HL-60 (cell line): ENCODE data around the gene CFAP74.

ENCODE experiments used
- DNase-seq, 2 experiments: peaks; one replicate each; pipeline ENCODE4 v3.0.0-alpha.2; 2010 to 2020; ENCODE audit warnings: low read depth in 1 of 2, low spot score in 1 of 2
- H3K27ac ChIP-seq: fragments of 250-450 bp; sonication (Bioruptor Pico); replicated peaks from 2 replicates; pipeline ENCODE4 v1.5.1; 2020; ENCODE audit warnings: mild to moderate bottlenecking, moderate library complexity
- H3K27me3 ChIP-seq: fragments of 250-450 bp; sonication (Bioruptor Pico); 2 replicates; pipeline ENCODE4 v1.5.1; 2021; ENCODE audit warnings: mild to moderate bottlenecking, moderate library complexity; ENCODE audit not compliant: insufficient read depth, poor library complexity, severe bottlenecking
- H3K4me3 ChIP-seq: replicated peaks from 2 replicates; pipeline ENCODE4 v1.5.1; 2011; ENCODE audit warnings: mild to moderate bottlenecking, control low read depth, low read length; ENCODE audit not compliant: insufficient read depth
- CTCF ChIP-seq: IDR thresholded peaks from one replicate; pipeline ENCODE4 v1.5.1; 2011; ENCODE audit warnings: low read length, control low read depth, inconsistent platforms; ENCODE audit not compliant: insufficient read depth
- GABPA ChIP-seq: IDR thresholded peaks from 2 replicates; pipeline ENCODE4 v1.6.1; 2012; ENCODE audit warnings: low read depth
- POLR2AphosphoS5 ChIP-seq: IDR thresholded peaks from 2 replicates; pipeline ENCODE4 v1.6.1; 2012; ENCODE audit warnings: low read depth
- REST ChIP-seq: IDR thresholded peaks from 2 replicates; pipeline ENCODE4 v1.6.1; 2012; ENCODE audit warnings: low read depth; ENCODE audit not compliant: insufficient replicate concordance
- SPI1 ChIP-seq: IDR thresholded peaks from 2 replicates; pipeline ENCODE4 v1.6.1; 2012; ENCODE audit warnings: low read depth, mild to moderate bottlenecking, borderline replicate concordance

The CFAP74 gene

GRCh38 chr1:1950940-1951339 is 52.6 kb downstream of the CFAP74 start:
- Histone ChIP-seq H3K4me3 (no peak overlapping the region), H3K27me3 (no peaks in the 10 kb centered on the region), H3K27ac (no peak overlapping the region)
- DNase-seq = no peak
- TF ChIP-seq REST = no peak
- no peak for TF ChIP-seq SPI1
- TF ChIP-seq POLR2AphosphoS5 = no peak

- no peak overlapping the region for H3K4me3 ChIP-seq
- DNase-seq = no peak
- H3K27ac ChIP-seq = no peak overlapping the region
- TF ChIP-seq GABPA = no peak
- no peaks in the 10 kb centered on the region for H3K27me3 ChIP-seq
Measured at GRCh38 chr1:1948783-1949182, 54.8 kb downstream of the CFAP74 start.

- no peak for DNase-seq
- Histone ChIP-seq H3K4me3 (no peak overlapping the region), H3K27ac (no peak overlapping the region), H3K27me3 (no peaks in the 10 kb centered on the region)
- TF ChIP-seq CTCF (no peak), POLR2AphosphoS5 (no peak), SPI1 (no peak), REST (no peak), GABPA (no peak)
Measured at GRCh38 chr1:1947493-1947892, 56.1 kb downstream of the CFAP74 start.

- peaks cover 6% of the 10 kb centered on the region for H3K27me3 ChIP-seq
- no peak overlapping the region for H3K4me3 ChIP-seq
- TF ChIP-seq REST (no peak), CTCF (no peak), SPI1 (no peak), POLR2AphosphoS5 (no peak), GABPA (no peak)
- no peak for DNase-seq
- no peak overlapping the region for H3K27ac ChIP-seq
Measured at GRCh38 chr1:1946540-1946939, 57.0 kb downstream of the CFAP74 start.
